HTR-8/SVneo (cell line): ENCODE data around the gene PLXNA4.

Experiments used
- DNase-seq: peaks from one replicate; pipeline ENCODE4 v3.0.0; 2011; ENCODE audit warnings: low spot score, mixed read lengths; ENCODE audit not compliant: insufficient read length
- FAIRE-seq: peaks from 2 replicates; lab custom pipeline; 2011; peaks lifted over from hg19 to GRCh38; lab: Jason Lieb, UNC

PLXNA4 gene

DNA sequence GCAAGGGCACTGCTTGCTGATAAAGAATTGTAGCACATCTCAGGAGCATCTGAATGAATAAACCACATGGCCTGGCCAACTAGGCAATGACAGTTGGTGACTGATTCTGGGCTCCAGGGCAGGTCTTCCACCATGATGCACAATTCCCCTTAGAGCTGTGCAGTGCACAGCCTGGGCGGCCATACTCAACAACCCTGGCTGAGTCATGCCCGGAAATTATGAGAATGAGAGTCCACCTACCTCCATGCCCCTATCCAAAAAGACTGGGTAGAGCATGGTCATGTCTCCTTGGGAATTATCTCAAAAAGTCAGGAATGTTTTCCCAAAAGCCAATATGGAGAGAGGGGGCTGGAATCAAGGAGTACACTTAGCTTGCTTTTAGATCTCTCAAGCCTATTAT, 425.6 kb downstream of the PLXNA4 start:
- no peak for FAIRE-seq

GRCh38 chr7:132149436-132150304, 426.6 kb downstream of the PLXNA4 start:
- FAIRE-seq (no peak), DNase-seq (no peak)

More for the DNA sequence above, 425.6 kb downstream of the PLXNA4 start:
- DNase-seq = no peak

GRCh38 chr7:132148876-132149275, 427.4 kb downstream of the PLXNA4 start:
- no peak for FAIRE-seq
- no peak for DNase-seq

DNA sequence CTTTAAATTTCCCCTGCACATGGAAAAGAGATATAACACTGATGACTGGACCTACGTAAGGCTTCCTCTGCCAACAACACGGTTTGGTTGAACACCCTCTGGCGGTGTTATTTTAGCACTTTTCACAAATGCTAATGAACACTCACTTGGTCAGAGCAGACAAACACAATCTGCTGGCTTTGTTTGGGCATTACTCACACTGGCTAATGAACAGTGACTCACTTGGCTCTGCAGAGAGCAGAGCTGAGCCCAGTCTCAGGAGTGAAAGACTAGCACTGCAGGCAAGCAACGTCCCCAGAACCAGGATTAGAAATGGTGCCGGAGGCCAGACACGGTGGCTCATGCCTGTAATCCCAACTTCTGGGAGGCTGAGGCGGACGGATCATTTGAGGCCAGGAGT, 430.8 kb downstream of the PLXNA4 start:
- peak; percentile 5 for DNase-seq
- no peak for FAIRE-seq

- FAIRE-seq (no peak), DNase-seq (no peak)
Measured at GRCh38 chr7:132145063-132145462, 431.2 kb downstream of the PLXNA4 start.

DNA sequence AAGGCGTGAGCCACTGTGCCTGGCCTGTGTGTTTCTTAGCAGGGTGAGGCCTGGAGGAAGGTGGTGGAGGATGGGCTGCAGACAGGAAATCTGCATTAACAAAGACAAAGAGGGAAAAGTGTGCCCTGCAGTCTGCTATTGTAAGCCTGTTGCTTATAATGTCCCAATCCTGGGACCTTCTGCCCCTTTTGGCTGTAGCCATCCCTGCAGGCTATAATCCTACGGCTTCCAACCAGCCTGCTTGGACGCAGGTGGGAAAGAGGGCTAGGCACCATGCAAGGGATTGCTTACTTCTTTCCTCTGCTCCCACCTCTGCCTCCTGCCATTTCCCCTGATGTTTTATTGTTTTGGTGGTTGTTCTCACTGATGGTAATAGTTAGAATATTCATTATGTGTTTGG, 434.3 kb downstream of the PLXNA4 start:
- FAIRE-seq (no peak), DNase-seq (no peak)

DNA sequence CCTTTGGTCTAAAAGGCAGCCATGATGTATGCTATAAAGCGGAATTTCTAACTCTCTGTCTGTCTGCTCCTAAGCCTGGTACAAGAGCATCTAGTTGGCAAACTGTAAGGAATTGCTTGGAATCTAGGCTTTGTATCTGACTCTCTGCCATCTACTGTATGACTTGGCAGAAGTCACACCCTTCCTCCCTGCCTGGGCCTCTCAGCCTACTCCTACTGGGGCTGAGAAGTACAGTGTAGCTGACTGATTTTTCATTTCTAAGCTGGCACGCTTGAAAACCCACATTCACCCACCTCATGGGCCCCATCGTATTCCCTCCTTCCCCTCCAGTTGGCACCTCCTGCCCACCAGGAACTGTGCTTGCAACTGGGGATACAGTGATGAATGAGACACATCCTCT, 435.2 kb downstream of the PLXNA4 start:
- no peak for DNase-seq
- FAIRE-seq = no peak

DNA sequence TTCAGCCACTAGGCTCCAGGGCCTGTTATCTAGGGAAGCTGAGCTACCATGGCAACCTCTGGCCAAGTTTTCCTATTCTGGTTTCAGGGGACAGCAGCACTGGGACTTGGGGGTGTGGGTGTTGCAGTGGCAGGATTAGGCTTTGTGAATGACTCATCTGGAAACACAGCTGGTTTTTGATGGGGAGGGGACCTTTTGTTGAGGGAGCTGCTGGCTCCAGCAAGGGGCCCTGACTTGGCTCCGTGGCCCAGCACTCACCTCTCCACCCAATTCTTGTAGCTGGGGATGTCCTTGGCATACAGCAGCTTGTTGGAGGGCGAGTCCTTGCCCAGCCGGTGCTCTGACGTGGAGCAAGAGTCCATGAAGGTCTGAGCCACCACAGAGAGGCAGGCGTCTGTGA, 435.9 kb downstream of the PLXNA4 start:
- FAIRE-seq (no peak), DNase-seq (no peak)

- FAIRE-seq = no peak
- DNase-seq = no peak
Measured at GRCh38 chr7:132138817-132139216, 437.5 kb downstream of the PLXNA4 start.

GRCh38 chr7:132137681-132138080, 438.6 kb downstream of the PLXNA4 start:
- DNase-seq = no peak

DNA sequence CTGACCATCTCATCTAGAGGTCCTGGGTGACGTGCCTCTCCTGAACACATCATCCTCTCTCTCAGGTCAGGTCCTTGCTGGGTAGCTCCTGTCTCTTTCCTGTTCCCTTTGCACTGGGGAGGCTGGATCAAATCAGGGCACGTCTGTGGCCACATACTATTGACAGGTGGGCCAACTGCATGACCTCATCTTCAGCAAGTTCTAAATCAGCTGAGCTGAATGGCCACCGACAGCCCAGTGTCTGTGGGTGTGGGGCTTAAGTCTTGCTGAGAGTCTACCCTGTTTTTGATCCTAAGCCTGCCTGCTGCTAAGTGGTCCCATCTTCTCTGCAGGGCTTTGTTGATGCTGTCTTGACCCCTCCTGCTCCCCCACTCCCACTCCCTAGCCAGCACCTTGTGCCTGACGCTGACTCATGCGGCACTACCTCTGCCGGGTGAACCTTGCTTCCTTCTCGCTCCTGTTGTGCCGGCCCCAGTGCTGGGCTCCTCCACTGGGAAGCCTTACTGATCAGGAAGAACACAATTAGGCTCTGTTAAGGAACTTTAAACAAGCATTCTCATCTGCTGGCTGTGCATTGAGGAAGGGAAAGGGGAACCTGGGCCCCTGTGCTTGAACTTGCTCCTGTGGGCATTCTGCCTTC, 440.4 kb downstream of the PLXNA4 start:
- DNase-seq (no peak), FAIRE-seq (no peak)

More at GRCh38 chr7:132137681-132138080, 438.6 kb downstream of the PLXNA4 start:
- no peak for FAIRE-seq

DNA sequence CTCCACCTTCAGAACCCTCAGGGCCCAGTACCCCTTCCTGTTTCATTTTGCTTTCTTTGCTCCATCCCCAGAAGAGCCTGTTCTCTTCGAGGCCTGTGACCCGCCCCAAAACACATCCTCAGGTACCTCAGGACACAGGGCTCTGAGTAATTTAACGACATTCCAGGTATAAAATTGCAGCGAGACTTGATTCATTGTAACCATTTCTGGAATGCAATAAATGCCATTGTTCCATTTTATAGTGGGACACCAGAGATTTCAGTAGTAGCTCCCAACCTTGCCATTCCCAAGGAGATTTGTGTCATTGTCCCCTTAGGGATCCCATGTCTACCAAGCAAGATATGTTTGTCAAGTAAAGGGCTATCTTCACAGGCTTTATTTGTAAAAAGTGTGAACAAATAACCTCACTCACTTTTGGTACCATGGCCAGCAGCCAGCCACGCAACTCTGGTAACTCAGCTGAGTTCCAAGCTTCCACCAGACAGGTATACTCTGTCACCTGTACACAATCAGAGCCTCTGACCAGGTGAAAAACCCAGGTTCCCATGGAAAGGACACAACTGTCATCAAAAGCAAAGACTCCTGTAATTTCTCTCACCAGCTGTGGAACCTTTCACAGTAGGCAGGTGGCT, 441.3 kb downstream of the PLXNA4 start:
- FAIRE-seq = no peak
- DNase-seq = no peak

- DNase-seq = no peak
- FAIRE-seq = no peak
Measured at GRCh38 chr7:132133501-132133900, 442.8 kb downstream of the PLXNA4 start.

GRCh38 chr7:132131196-132131595, 445.1 kb downstream of the PLXNA4 start:
- DNase-seq (no peak), FAIRE-seq (no peak)

DNA sequence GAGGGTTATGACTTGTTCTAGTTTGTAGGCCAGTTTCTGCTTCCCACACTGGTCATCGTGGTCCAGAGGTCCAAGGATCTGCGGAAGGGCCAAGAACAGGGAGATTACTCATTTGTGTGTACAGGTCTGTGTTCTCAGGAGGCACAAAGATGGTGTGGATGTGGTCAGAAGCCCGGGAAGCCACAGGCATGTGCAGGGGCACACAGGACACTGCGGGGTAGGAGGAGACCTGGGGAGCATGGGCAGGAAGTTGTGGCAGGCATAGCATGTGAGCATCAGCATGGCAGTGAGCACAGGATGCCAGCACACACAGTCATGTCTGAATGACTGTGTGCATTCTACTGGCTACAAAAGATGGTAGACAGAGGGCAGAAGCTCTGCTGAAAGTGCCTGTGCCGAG, 445.8 kb downstream of the PLXNA4 start:
- no peak for DNase-seq
- FAIRE-seq = no peak

DNA sequence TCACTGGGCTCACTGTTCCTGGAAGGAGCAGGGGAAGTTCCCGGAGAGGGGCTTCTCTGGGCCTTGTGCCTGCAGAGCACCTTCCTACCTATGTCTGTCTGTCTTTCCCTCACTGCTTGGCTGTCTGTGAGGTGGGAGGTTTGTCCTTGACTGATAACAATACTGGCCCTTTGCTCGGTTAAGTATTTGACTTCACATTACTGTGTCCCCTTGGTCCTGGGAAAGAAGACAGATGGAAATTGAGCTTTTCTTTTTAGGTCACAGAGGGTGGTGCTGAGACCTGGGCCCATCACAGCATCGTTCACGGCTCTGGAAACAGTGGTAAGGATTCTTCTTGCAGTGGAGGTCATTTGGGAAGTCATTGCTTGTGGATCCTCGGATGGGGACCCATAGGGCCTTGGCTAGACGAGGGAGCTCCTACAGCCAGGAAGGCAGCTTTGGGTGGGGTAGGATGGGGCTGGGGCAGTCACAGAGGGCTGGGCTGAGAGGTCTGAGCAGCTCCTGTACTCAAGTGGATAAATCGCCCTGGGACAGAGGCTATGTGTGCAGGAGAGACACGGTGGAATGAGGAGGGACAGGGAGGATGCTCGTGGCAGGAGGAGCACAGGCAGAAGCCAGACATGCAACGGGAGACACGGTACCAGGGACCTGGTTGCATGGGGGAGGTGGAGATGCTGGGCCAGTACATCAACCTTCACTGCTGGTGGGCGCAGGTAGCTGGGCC, 450.2 kb downstream of the PLXNA4 start:
- FAIRE-seq (no peak), DNase-seq (no peak)

GRCh38 chr7:132125096-132125495, 451.2 kb downstream of the PLXNA4 start:
- FAIRE-seq (no peak), DNase-seq (no peak)

GRCh38 chr7:132124575-132124974, 451.7 kb downstream of the PLXNA4 start:
- DNase-seq (no peak), FAIRE-seq (no peak)

GRCh38 chr7:132123773-132124172, 452.5 kb downstream of the PLXNA4 start:
- DNase-seq (no peak), FAIRE-seq (no peak)

DNA sequence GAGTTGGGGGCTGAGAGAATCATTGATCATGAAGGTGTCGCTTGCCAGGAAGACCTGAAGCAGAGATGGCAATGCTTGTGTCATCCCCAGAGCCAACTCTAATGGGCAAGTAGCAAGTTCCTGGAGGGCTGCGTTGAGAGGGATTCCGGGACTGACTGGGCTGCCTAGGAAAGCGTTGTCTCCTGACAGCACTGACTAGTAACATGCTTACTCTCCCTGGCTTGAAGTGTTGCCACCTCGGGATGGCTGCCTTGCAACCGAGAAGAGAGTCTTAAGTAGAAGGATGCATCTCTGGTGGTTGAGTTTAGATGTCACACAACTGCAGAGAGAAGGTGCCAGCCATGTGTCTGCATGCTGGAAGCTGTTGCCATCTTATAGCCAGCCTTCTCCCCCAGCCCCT, 453.4 kb downstream of the PLXNA4 start:
- FAIRE-seq (no peak), DNase-seq (no peak)

- DNase-seq (no peak), FAIRE-seq (no peak)
Measured at GRCh38 chr7:132121987-132122386, 454.3 kb downstream of the PLXNA4 start.
